Mesenchymal stem cell (in vitro differentiated cells and primary cell): Measurements from ENCODE around the gene KCNIP4.

Source experiments
- DNase-seq: peaks from one replicate; pipeline ENCODE4 v3.0.0-alpha.2; 2013
- H2AFZ ChIP-seq: one replicate; pipeline ENCODE4 v1.6.1; 2013; ENCODE audit warnings: low read depth, mild to moderate bottlenecking, control low read depth, inconsistent platforms, low read length, moderate library complexity
- H2AK5ac ChIP-seq: 2 replicates; pipeline ENCODE4 v1.6.1; 2013; ENCODE audit warnings: low read length, moderate library complexity, mild to moderate bottlenecking, inconsistent platforms; ENCODE audit not compliant: severe bottlenecking
- H2BK120ac ChIP-seq: one replicate; pipeline ENCODE4 v1.6.1; 2013; ENCODE audit warnings: low read depth, mild to moderate bottlenecking, inconsistent platforms, low read length, moderate library complexity
- H2BK12ac ChIP-seq, 2 experiments: one replicate each; pipeline ENCODE4 v1.6.1; 2013; ENCODE audit warnings: inconsistent platforms in 2 of 2, low read length in 2 of 2, mild to moderate bottlenecking in 2 of 2, moderate library complexity in 2 of 2, control low read depth in 1 of 2
- H2BK15ac ChIP-seq: one replicate; pipeline ENCODE4 v1.6.1; 2013; ENCODE audit warnings: mild to moderate bottlenecking, low read depth, inconsistent platforms; ENCODE audit not compliant: poor library complexity, severe bottlenecking
- H2BK5ac ChIP-seq: 2 replicates; pipeline ENCODE4 v1.6.1; 2013; ENCODE audit warnings: low read depth, mild to moderate bottlenecking, low read length, control low read depth, inconsistent platforms; ENCODE audit not compliant: poor library complexity, severe bottlenecking
- H3K14ac ChIP-seq, 2 experiments: one replicate each; pipeline ENCODE4 v1.6.1; 2013; ENCODE audit warnings: inconsistent platforms in 2 of 2, low read length in 2 of 2, control low read depth in 1 of 2, mild to moderate bottlenecking in 1 of 2, moderate library complexity in 1 of 2
- H3K18ac ChIP-seq, 2 experiments: one replicate each; pipeline ENCODE4 v1.6.1; 2013; ENCODE audit warnings: inconsistent platforms in 2 of 2, low read length in 2 of 2, control low read depth in 1 of 2, low read depth in 1 of 2, mild to moderate bottlenecking in 1 of 2
- H3K23ac ChIP-seq, 2 experiments: one replicate each; pipeline ENCODE4 v1.6.1; 2013; ENCODE audit warnings: inconsistent platforms in 2 of 2, low read length in 2 of 2, mild to moderate bottlenecking in 2 of 2, moderate library complexity in 2 of 2, control low read depth in 1 of 2
- H3K27ac ChIP-seq: 2 replicates; pipeline ENCODE4 v1.5.1; 2013; ENCODE audit warnings: mild to moderate bottlenecking, moderate library complexity, low read length, control low read depth, inconsistent platforms; ENCODE audit not compliant: poor library complexity, severe bottlenecking
- H3K27me3 ChIP-seq, 2 experiments: 2 replicates each; pipeline versions ENCODE4 v1.6.1 to v1.7.0; 2013; ENCODE audit warnings: low read length in 2 of 2, mild to moderate bottlenecking in 2 of 2, moderate library complexity in 2 of 2, control low read depth in 1 of 2, inconsistent platforms in 1 of 2; ENCODE audit not compliant: control insufficient read depth in 1 of 2, insufficient read depth in 1 of 2
- H3K36me3 ChIP-seq, 2 experiments: 2 replicates each; pipeline versions ENCODE4 v1.6.1 to v1.7.0; 2013; ENCODE audit warnings: low read length in 2 of 2, control low read depth in 1 of 2, inconsistent platforms in 1 of 2, low read depth in 1 of 2, mild to moderate bottlenecking in 1 of 2; ENCODE audit not compliant: insufficient read depth in 2 of 2, control insufficient read depth in 1 of 2
- H3K4ac ChIP-seq, 2 experiments: one replicate each; pipeline ENCODE4 v1.6.1; 2013; ENCODE audit warnings: inconsistent platforms in 2 of 2, low read length in 2 of 2, mild to moderate bottlenecking in 2 of 2, moderate library complexity in 2 of 2, control low read depth in 1 of 2, low read depth in 1 of 2
- H3K4me1 ChIP-seq: 2 replicates; pipeline ENCODE4 v1.6.1; 2013; ENCODE audit warnings: low read depth, low read length, control low read depth; ENCODE audit not compliant: control insufficient read depth, insufficient read depth
- H3K4me2 ChIP-seq: 2 replicates; pipeline ENCODE4 v1.6.1; 2013; ENCODE audit warnings: low read length, mild to moderate bottlenecking, inconsistent platforms; ENCODE audit not compliant: poor library complexity, severe bottlenecking
- H3K4me3 ChIP-seq, 2 experiments: 2 replicates each; pipeline versions ENCODE4 v1.5.1 to v1.7.0; 2013; ENCODE audit warnings: low read length in 2 of 2, mild to moderate bottlenecking in 2 of 2, control low read depth in 1 of 2, low read depth in 1 of 2; ENCODE audit not compliant: insufficient read depth in 1 of 2
- H3K79me1 ChIP-seq: replicated peaks from 2 replicates; pipeline ENCODE4 v1.6.1; 2013; ENCODE audit warnings: mild to moderate bottlenecking, control low read depth, low read length, inconsistent platforms; ENCODE audit not compliant: poor library complexity, severe bottlenecking
- H3K9ac ChIP-seq: 2 replicates; pipeline ENCODE4 v1.7.0; 2013; ENCODE audit warnings: mild to moderate bottlenecking, low read length, moderate library complexity
- H3K9me3 ChIP-seq: 2 replicates; pipeline ENCODE4 v1.7.0; 2013; ENCODE audit warnings: mild to moderate bottlenecking, low read length; ENCODE audit not compliant: control insufficient read depth
- H4K8ac ChIP-seq: one replicate; pipeline ENCODE4 v1.6.1; 2013; ENCODE audit warnings: inconsistent platforms, mild to moderate bottlenecking, low read length, moderate library complexity
- H4K91ac ChIP-seq: one replicate; pipeline ENCODE4 v1.6.1; 2013; ENCODE audit warnings: mild to moderate bottlenecking, low read length, inconsistent platforms
- WGBS: methylation state at CpG from one replicate; pipeline ENCODE4 v1.1.7; 2013; ENCODE audit warnings: mixed read lengths; 5-methylcytosine and 5-hydroxymethylcytosine counted together

Gene KCNIP4

GRCh38 chr4:20995610-20996009 lies 953.0 kb downstream of the KCNIP4 start:
- no peak overlapping the region for H2AK5ac ChIP-seq
- H3K23ac ChIP-seq: no peak overlapping the region
- H2BK120ac ChIP-seq: no peak overlapping the region
- H2AFZ ChIP-seq: no peak overlapping the region
- no peak for DNase-seq
- H3K79me1 ChIP-seq: no peaks in the 10 kb centered on the region
- H3K9ac ChIP-seq: no peak overlapping the region
- H3K9me3 ChIP-seq: peaks cover 10% of the 10 kb centered on the region
- no peak overlapping the region for H3K4me3 ChIP-seq
- no peak overlapping the region for H3K27ac ChIP-seq
- H4K8ac ChIP-seq: no peak overlapping the region
- no peak overlapping the region for H3K14ac ChIP-seq
- H2BK5ac ChIP-seq: no peak overlapping the region
- H3K4me2 ChIP-seq: no peak overlapping the region
- H4K91ac ChIP-seq: no peak overlapping the region
- no peak overlapping the region for H2BK12ac ChIP-seq
- H3K4ac ChIP-seq: no peak overlapping the region
- WGBS: 91% methylated on average over 4 of the region's 4 CpGs
- no peak overlapping the region for H3K18ac ChIP-seq
- H3K4me1 ChIP-seq: no peaks in the 10 kb centered on the region
- H3K36me3 ChIP-seq: no peaks in the 10 kb centered on the region
- no peaks in the 10 kb centered on the region for H3K27me3 ChIP-seq
- H2BK15ac ChIP-seq: no peak overlapping the region

DNA sequence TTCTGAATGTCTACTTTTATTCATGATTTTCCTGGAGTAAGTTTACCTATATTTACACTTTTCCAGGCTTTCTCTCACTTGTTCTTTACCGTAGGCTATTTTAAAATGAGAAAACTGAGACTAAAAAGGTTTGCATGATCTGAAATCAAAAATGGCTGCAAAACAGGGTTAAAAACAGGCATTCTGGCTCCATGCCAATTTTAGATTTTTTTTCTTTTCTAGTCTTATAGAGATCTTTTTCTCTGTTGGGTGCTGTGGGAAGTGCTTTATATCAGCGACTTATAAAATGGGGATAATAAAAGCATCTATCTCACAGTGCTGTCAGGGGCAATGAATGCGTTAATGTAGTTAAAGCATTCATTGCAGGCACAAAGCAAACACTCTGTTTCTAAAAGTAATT lies 953.6 kb downstream of the KCNIP4 start:
- Histone ChIP-seq H2AK5ac (no peak overlapping the region), H3K27ac (no peak overlapping the region), H2BK120ac (no peak overlapping the region), H3K4me3 (no peak overlapping the region), H3K36me3 (no peaks in the 10 kb centered on the region), H2BK15ac (no peak overlapping the region), H4K91ac (no peak overlapping the region), H3K9ac (no peak overlapping the region), H2BK12ac (no peak overlapping the region), H4K8ac (no peak overlapping the region), H3K14ac (no peak overlapping the region), H3K4me2 (no peak overlapping the region), H3K18ac (no peak overlapping the region), H3K79me1 (no peaks in the 10 kb centered on the region), H3K9me3 (peaks cover 10% of the 10 kb centered on the region), H3K23ac (no peak overlapping the region), H3K4me1 (no peaks in the 10 kb centered on the region), H3K4ac (no peak overlapping the region), H2BK5ac (no peak overlapping the region), H2AFZ (no peak overlapping the region), H3K27me3 (no peaks in the 10 kb centered on the region)
- WGBS: 100% methylated on average over 1 of the region's 3 CpGs
- DNase-seq: no peak

GRCh38 chr4:20992002-20992401 lies 956.6 kb downstream of the KCNIP4 start:
- Histone ChIP-seq H2BK12ac (no peak overlapping the region), H3K4me3 (no peak overlapping the region), H4K8ac (no peak overlapping the region), H4K91ac (no peak overlapping the region), H3K14ac (no peak overlapping the region), H3K4ac (no peak overlapping the region), H2AFZ (no peak overlapping the region), H3K79me1 (no peaks in the 10 kb centered on the region), H3K27me3 (no peaks in the 10 kb centered on the region), H3K36me3 (no peaks in the 10 kb centered on the region), H3K18ac (no peak overlapping the region), H3K4me1 (no peaks in the 10 kb centered on the region), H3K23ac (no peak overlapping the region), H2BK5ac (no peak overlapping the region), H2AK5ac (no peak overlapping the region), H3K9me3 (peaks cover 5% of the 10 kb centered on the region), H2BK120ac (no peak overlapping the region), H3K4me2 (no peak overlapping the region), H3K9ac (no peak overlapping the region), H2BK15ac (no peak overlapping the region), H3K27ac (no peak overlapping the region)
- 65% methylated on average over 2 of the region's 3 CpGs for WGBS
- no peak for DNase-seq

DNA sequence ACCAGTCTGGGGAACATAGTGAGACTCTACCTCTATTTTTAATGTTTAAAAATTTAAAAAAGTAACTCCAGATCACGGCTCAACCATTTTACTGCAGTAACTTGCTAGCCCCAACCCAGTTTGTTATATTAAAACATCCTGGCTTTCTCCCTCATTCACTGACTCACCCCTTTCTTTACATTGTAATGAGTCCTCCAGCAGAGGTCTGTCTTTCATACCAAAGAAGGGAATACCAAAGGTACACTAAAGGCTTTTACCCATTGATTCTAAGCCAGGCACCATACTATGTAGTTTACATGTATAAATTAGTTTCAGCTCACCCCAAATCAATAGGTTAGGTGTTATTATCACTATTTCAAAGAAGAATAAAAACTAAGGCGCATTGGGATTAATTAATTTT lies 961.4 kb downstream of the KCNIP4 start:
- DNase-seq: no peak
- Histone ChIP-seq H3K4me2 (no peak overlapping the region), H2BK15ac (no peak overlapping the region), H3K23ac (no peak overlapping the region), H3K27ac (no peak overlapping the region), H3K79me1 (no peaks in the 10 kb centered on the region), H2AFZ (no peak overlapping the region), H3K9me3 (peaks cover 4% of the 10 kb centered on the region), H2BK12ac (no peak overlapping the region), H3K18ac (no peak overlapping the region), H4K8ac (no peak overlapping the region), H3K4me1 (peaks cover 6% of the 10 kb centered on the region), H3K4ac (no peak overlapping the region), H3K14ac (no peak overlapping the region), H4K91ac (no peak overlapping the region), H2AK5ac (no peak overlapping the region), H3K36me3 (no peaks in the 10 kb centered on the region), H3K27me3 (peaks cover 7 to 8% of the 10 kb centered on the region in 2 experiments), H2BK5ac (no peak overlapping the region), H2BK120ac (no peak overlapping the region), H3K9ac (no peak overlapping the region), H3K4me3 (no peak overlapping the region)
- 79% methylated on average over 1 of the region's 2 CpGs for WGBS
